Measurements from ENCODE around the gene TEX261.
"Not testable (repeated sequence)": the region's sequence is repeated elsewhere in the genome, so short reads cannot be mapped to it uniquely, and the experiment has no call there.

Gene TEX261

GRCh38 chr2:71003966-71004755 lies 9.5 kb upstream of the TEX261 start:
- in situ Hi-C loops (cut with MboI; ENCODE audit: low sequenced_read_pairs, unreplicated experiment) = no loop called here
- peak; percentile 4 for DNase-seq (ENCODE audit: low spot score)
- no peak for TF ChIP-seq CTCF (IDR thresholded peaks at IDR 0.05; ENCODE audit: borderline replicate concordance, control extremely low read depth, extremely low read depth, insufficient read depth, missing control alignments)

GRCh38 chr2:71003396-71003795 lies 8.7 kb upstream of the TEX261 start:
- TF ChIP-seq CTCF (IDR thresholded peaks at IDR 0.05; ENCODE audit: borderline replicate concordance, control extremely low read depth, extremely low read depth, insufficient read depth, missing control alignments) = no peak
- in situ Hi-C loops (cut with MboI; ENCODE audit: low sequenced_read_pairs, unreplicated experiment) = no loop called here
- DNase-seq (ENCODE audit: low spot score) = peak; percentile 4

- DNase-seq (ENCODE audit: low spot score) = peak; percentile 8
- in situ Hi-C loops (cut with MboI; ENCODE audit: low sequenced_read_pairs, unreplicated experiment) = no loop called here
- TF ChIP-seq CTCF (IDR thresholded peaks at IDR 0.05; ENCODE audit: borderline replicate concordance, control extremely low read depth, extremely low read depth, insufficient read depth, missing control alignments) = no peak
Measured at GRCh38 chr2:71001981-71002570, 7.4 kb upstream of the TEX261 start.

- peak; percentile 8 for DNase-seq (ENCODE audit: low spot score)
- no peak for TF ChIP-seq CTCF (IDR thresholded peaks at IDR 0.05; ENCODE audit: borderline replicate concordance, control extremely low read depth, extremely low read depth, insufficient read depth, missing control alignments)
- in situ Hi-C loops (cut with MboI; ENCODE audit: low sequenced_read_pairs, unreplicated experiment) = no loop called here
Measured at GRCh38 chr2:71001592-71001927, 6.9 kb upstream of the TEX261 start.

GRCh38 chr2:71000780-71001591 lies 6.3 kb upstream of the TEX261 start:
- in situ Hi-C loops (cut with MboI; ENCODE audit: low sequenced_read_pairs, unreplicated experiment) = no loop called here
- peak; percentile 94 for TF ChIP-seq CTCF (IDR thresholded peaks at IDR 0.05; ENCODE audit: borderline replicate concordance, control extremely low read depth, extremely low read depth, insufficient read depth, missing control alignments)
- peak; percentile 88 for DNase-seq (ENCODE audit: low spot score)

GRCh38 chr2:70999931-71000330 lies 5.3 kb upstream of the TEX261 start:
- DNase-seq (ENCODE audit: low spot score); in situ Hi-C loops (cut with MboI; ENCODE audit: low sequenced_read_pairs, unreplicated experiment): not testable (repeated sequence)

GRCh38 chr2:70999362-70999761 lies 4.7 kb upstream of the TEX261 start:
- TF ChIP-seq CTCF (IDR thresholded peaks at IDR 0.05; ENCODE audit: borderline replicate concordance, control extremely low read depth, extremely low read depth, insufficient read depth, missing control alignments) = no peak
- in situ Hi-C loops (cut with MboI; ENCODE audit: low sequenced_read_pairs, unreplicated experiment) = no loop called here
- no peak for DNase-seq (ENCODE audit: low spot score)

GRCh38 chr2:70998885-70999284 lies 4.2 kb upstream of the TEX261 start:
- DNase-seq (ENCODE audit: low spot score); in situ Hi-C loops (cut with MboI; ENCODE audit: low sequenced_read_pairs, unreplicated experiment): not testable (repeated sequence)

Data from GM13976 (cell line).